IMR-90 (cell line): Measurements from ENCODE around the gene NKPD1. TPM values are rescaled to one million over a fixed set of nuclear protein-coding genes. Genes with fewer than 3 reads are reported as not detected.

Experiments
- ATAC-seq: fragments of 200-7000 bp; cut with Tn5 transposase; 2 replicates; pipeline ENCODE4 v1.9.1; 2020; ENCODE audit warnings: low read depth, mild to moderate bottlenecking, moderate library complexity
- BruUV-seq: library from RNA; stranded (reverse); fragments of 400-500 nt; replicated peaks from 2 replicates; lab custom pipeline; 2021; lab: Mats Ljungman, UMichigan
- CTCF ChIA-PET: fragments of 300-600 bp; formaldehyde crosslinking; extraction: SDS; loops from one replicate; lab custom pipeline; 2021; ENCODE audit warnings: antibody characterized with exemption; lab: Yijun Ruan, JAX
- POLR2A ChIA-PET: fragments of 300-600 bp; sonication (Branson Sonifier 250); formaldehyde crosslinking; loops from one replicate; lab custom pipeline; 2022; ENCODE audit warnings: antibody characterized with exemption; ENCODE audit not compliant: unreplicated experiment; lab: Charles Lee
- DNase-seq: peaks from one replicate; pipeline ENCODE4 v3.0.0; 2013
- H2AFZ ChIP-seq: replicated peaks from 2 replicates; pipeline ENCODE3; 2013; ENCODE audit warnings: low read length, mild to moderate bottlenecking; ENCODE audit not compliant: poor library complexity
- H2AK5ac ChIP-seq: 2 replicates; pipeline ENCODE4 v1.6.1; 2013; ENCODE audit warnings: low read depth, low read length, inconsistent platforms
- H2AK9ac ChIP-seq: replicated peaks from 2 replicates; pipeline ENCODE3; 2013; ENCODE audit warnings: mild to moderate bottlenecking, low read depth, low read length, moderate library complexity; ENCODE audit not compliant: poor library complexity
- H2BK120ac ChIP-seq: 2 replicates; pipeline ENCODE4 v1.6.1; 2013; ENCODE audit warnings: low read depth, low read length, inconsistent platforms
- H2BK15ac ChIP-seq: 3 replicates; pipeline ENCODE4 v1.6.1; 2013; ENCODE audit warnings: low read depth, low read length, inconsistent platforms
- H2BK20ac ChIP-seq: 2 replicates; pipeline ENCODE4 v1.6.1; 2013; ENCODE audit warnings: low read depth, mild to moderate bottlenecking, inconsistent platforms, low read length, moderate library complexity
- H2BK5ac ChIP-seq: 2 replicates; pipeline ENCODE4 v1.6.1; 2013; ENCODE audit warnings: mild to moderate bottlenecking, low read depth, low read length, inconsistent platforms; ENCODE audit not compliant: poor library complexity, severe bottlenecking
- H3K14ac ChIP-seq: replicated peaks from 2 replicates; pipeline ENCODE4 v1.6.1; 2013; ENCODE audit warnings: low read depth, low read length, inconsistent platforms
- H3K18ac ChIP-seq: 2 replicates; pipeline ENCODE4 v1.6.1; 2013; ENCODE audit warnings: low read depth, low read length, control low read depth
- H3K23ac ChIP-seq: 2 replicates; pipeline ENCODE4 v1.6.1; 2013; ENCODE audit warnings: low read depth, low read length, inconsistent platforms
- H3K27ac ChIP-seq: 2 replicates; pipeline ENCODE4 v1.5.1; 2013; ENCODE audit warnings: mild to moderate bottlenecking, control low read depth, low read length; ENCODE audit not compliant: insufficient read depth
- H3K27me3 ChIP-seq: 2 replicates; pipeline ENCODE4 v1.6.1; 2013; ENCODE audit warnings: low read length; ENCODE audit not compliant: control insufficient read depth, insufficient read depth
- H3K36me3 ChIP-seq: 2 replicates; pipeline ENCODE4 v1.6.1; 2013; ENCODE audit warnings: low read length, mixed read lengths; ENCODE audit not compliant: control insufficient read depth, insufficient read depth
- H3K4ac ChIP-seq: 2 replicates; pipeline ENCODE4 v1.6.1; 2013; ENCODE audit warnings: low read depth, low read length, inconsistent platforms
- H3K4me1 ChIP-seq: 2 replicates; pipeline ENCODE4 v1.6.1; 2013; ENCODE audit warnings: low read length, mixed read lengths; ENCODE audit not compliant: control insufficient read depth, insufficient read depth
- H3K4me2 ChIP-seq: 2 replicates; pipeline ENCODE4 v1.6.1; 2013; ENCODE audit warnings: low read depth, mild to moderate bottlenecking, control low read depth, low read length, moderate library complexity
- H3K4me3 ChIP-seq: 2 replicates; pipeline ENCODE4 v1.5.1; 2013; ENCODE audit warnings: low read depth, mild to moderate bottlenecking, control low read depth, low read length, moderate library complexity; ENCODE audit not compliant: insufficient read depth
- H3K56ac ChIP-seq: 2 replicates; pipeline ENCODE4 v1.6.1; 2013; ENCODE audit warnings: low read length, inconsistent platforms; ENCODE audit not compliant: insufficient read depth; ENCODE audit errors: extremely low read depth
- H3K79me1 ChIP-seq, 2 experiments: 2 replicates each; pipeline ENCODE4 v1.6.1; 2013; ENCODE audit warnings: low read length in 2 of 2, inconsistent platforms in 1 of 2, low read depth in 1 of 2
- H3K9ac ChIP-seq: 2 replicates; pipeline ENCODE4 v1.6.1; 2013; ENCODE audit warnings: low read depth, low read length, control low read depth
- H3K9me1 ChIP-seq: 2 replicates; pipeline ENCODE4 v1.6.1; 2013; ENCODE audit warnings: low read length, inconsistent platforms; ENCODE audit not compliant: insufficient read depth
- H3K9me3 ChIP-seq: 2 replicates; pipeline ENCODE4 v1.6.1; 2013; ENCODE audit warnings: low read length; ENCODE audit not compliant: control insufficient read depth, insufficient read depth
- H4K20me1 ChIP-seq: 2 replicates; pipeline ENCODE4 v1.6.1; 2013; ENCODE audit warnings: low read length, inconsistent platforms; ENCODE audit not compliant: insufficient read depth
- H4K5ac ChIP-seq: 2 replicates; pipeline ENCODE4 v1.6.1; 2013; ENCODE audit warnings: mild to moderate bottlenecking, low read depth, low read length, control low read depth
- H4K8ac ChIP-seq, 2 experiments: 2 replicates each; pipeline ENCODE4 v1.6.1; 2013; ENCODE audit warnings: low read depth in 2 of 2, low read length in 2 of 2, control low read depth in 1 of 2, inconsistent platforms in 1 of 2
- H4K91ac ChIP-seq: 2 replicates; pipeline ENCODE4 v1.6.1; 2013; ENCODE audit warnings: low read depth, low read length, inconsistent platforms; ENCODE audit not compliant: insufficient read depth
- BHLHE40 ChIP-seq: fragments of 150-350 bp; IDR thresholded peaks from 2 replicates; pipeline ENCODE4 v1.6.1; 2016; ENCODE audit warnings: mild to moderate bottlenecking, low read depth, low read length
- MAFK ChIP-seq: IDR thresholded peaks from 2 replicates; pipeline ENCODE4 v1.6.1; 2012; ENCODE audit warnings: low read depth, low read length, improper control_type of control experiment
- MAZ ChIP-seq: IDR thresholded peaks from 2 replicates; pipeline ENCODE4 v1.6.1; 2012; ENCODE audit warnings: low read depth, mild to moderate bottlenecking, low read length, improper control_type of control experiment, moderate library complexity, borderline replicate concordance
- MXI1 ChIP-seq: IDR thresholded peaks from 2 replicates; pipeline ENCODE4 v1.6.1; 2012; ENCODE audit warnings: low read depth, mild to moderate bottlenecking, low read length, moderate library complexity, borderline replicate concordance
- POLR2A ChIP-seq: IDR thresholded peaks from 2 replicates; pipeline ENCODE4 v1.6.1; 2012; ENCODE audit warnings: mild to moderate bottlenecking, low read depth, low read length
- RAD21 ChIP-seq: IDR thresholded peaks from 2 replicates; pipeline ENCODE4 v1.6.1; 2012; ENCODE audit warnings: low read length, improper control_type of control experiment
- RCOR1 ChIP-seq: IDR thresholded peaks from 2 replicates; pipeline ENCODE4 v1.6.1; 2012; ENCODE audit warnings: mild to moderate bottlenecking, low read length, improper control_type of control experiment; ENCODE audit not compliant: insufficient replicate concordance
- SMC3 ChIP-seq: fragments of 150-350 bp; IDR thresholded peaks from 2 replicates; pipeline ENCODE4 v1.6.1; 2016; ENCODE audit warnings: low read depth, mild to moderate bottlenecking, antibody characterized with exemption, low read length, moderate library complexity
- WGBS, 2 experiments: methylation state at CpG; one replicate each; pipeline versions ENCODE4 v1.1.5 to v1.1.7; 2013; ENCODE audit warnings: missing lambda C conversion rate in 2 of 2; ENCODE audit not compliant: insufficient read length in 1 of 2; ENCODE audit errors: extremely low coverage in 2 of 2; 5-methylcytosine and 5-hydroxymethylcytosine counted together
- dilution Hi-C: fragments of 300-500 bp; cut with HindIII; formaldehyde crosslinking; loops from one replicate; pipeline ENCODE4 v1.14.3; 2018; ENCODE audit warnings: low sequenced_read_pairs; ENCODE audit not compliant: unreplicated experiment
- in situ Hi-C: fragments of 300-500 bp; cut with MboI; formaldehyde crosslinking; loops from 3 replicates; pipeline ENCODE4 v1.14.3; 2019; ENCODE audit warnings: low sequenced_read_pairs, inconsistent platforms, mixed read lengths
- intact Hi-C: fragments of 100-400 bp; cut with micrococcal nuclease; formaldehyde crosslinking; loops from 2 replicates; pipeline ENCODE4 v1.10.0; 2022
- polyA plus RNA-seq, 3 experiments: library from polyadenylated mRNA; depleted of rRNA; stranded (reverse); fragments of >200 nt; gene quantifications; 2 replicates each; pipeline ENCODE4 v1.2.3, GENCODE V29; 2012; ENCODE audit warnings: low replicate concordance in 1 of 3
- total RNA-seq: library from RNA; depleted of rRNA; stranded (reverse); fragments of >200 nt; gene quantifications from 2 replicates; pipeline ENCODE4 v1.2.3, GENCODE V29; 2012
- TF ChIP-seq, protein P1 (sequence below): fragments of 150-350 bp; IDR thresholded peaks from 2 replicates; pipeline ENCODE4 v1.6.1; 2016; ENCODE audit warnings: low read depth, mild to moderate bottlenecking, low read length, moderate library complexity, borderline replicate concordance
- TF ChIP-seq, protein P2 (sequence below): conservative IDR thresholded peaks from 2 replicates; pipeline ENCODE4 v1.5.1; 2012; ENCODE audit warnings: mild to moderate bottlenecking, low read depth, low read length, improper control_type of control experiment

The NKPD1 gene
- total and polyA plus RNA-seq, 2 of the 4 experiments (the other 2 are of a cell fraction), result under 0.01 to 0.09 TPM

DNA sequence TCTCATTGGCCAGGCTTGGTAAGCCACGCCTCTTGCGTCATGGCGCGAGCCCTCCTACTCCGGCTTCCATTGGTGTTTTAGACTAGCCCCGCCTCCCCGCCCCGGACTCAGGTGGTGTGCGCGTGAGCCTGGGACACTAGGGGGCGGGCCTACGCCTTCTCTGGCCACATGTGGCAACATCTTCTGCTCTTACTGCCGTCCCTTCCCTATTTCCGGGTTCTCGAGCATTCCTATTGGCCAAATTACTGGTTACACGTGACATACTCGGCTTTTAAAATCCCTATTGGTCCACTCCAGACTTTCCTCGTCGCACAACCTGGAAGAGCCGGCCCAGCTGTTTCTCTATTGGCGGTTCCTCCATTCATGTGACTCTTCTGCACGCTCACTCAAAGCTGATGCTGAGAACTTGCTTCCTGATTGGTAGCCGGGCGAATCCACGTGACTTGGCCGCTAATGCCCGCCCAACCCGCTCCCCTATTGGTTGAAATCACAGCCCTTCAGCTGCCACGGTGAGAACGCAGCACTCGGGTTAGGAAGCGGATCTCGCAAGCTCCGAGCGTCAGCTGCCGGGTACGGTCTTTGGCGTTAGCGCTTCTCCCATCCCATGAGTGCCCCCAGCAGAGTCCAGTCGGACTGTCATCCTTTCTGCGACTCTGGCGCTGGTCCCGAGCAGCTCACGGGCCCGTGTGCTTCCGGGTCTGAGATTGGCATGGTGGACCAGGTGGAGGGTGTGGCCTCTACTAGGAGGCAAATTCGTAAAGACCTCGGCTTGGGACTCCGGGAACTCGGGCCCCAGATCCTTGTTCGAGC is 17.7 kb upstream of the NKPD1 start, which contains the start of gene BLOC1S3 (continued):
- peak; percentile 73; the same call in 1 of the 2 replicates for TF ChIP-seq MAZ
- TF ChIP-seq RAD21, result 0 out of 2 replicates have a peak, but pooled peaks have one; percentile 3
- peak; percentile 75 for TF ChIP-seq POLR2A
- TF ChIP-seq MXI1, result peak; percentile 94

DNA sequence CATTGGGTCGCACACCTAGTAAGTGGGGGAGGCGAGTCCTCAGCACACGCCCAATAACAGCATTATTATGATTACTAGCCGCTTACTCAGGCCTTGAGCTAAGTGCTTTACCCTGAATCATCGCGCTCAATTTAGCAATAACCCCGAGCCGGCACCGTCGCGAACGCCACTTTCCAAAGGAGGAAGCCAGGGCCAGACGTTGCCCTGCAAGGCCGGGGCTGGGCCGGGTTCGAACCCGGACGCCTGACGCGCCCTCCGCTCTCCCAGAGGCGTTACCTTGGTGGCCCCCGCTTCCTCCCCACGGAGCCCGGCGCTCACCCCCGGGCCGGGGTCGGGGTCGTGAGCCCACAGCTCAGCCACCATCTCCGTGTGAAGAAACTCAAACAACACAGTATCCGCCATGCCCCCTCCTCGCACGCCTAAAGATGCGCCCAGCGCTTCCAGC is 17.1 kb upstream of the NKPD1 start, which contains the start of gene TRAPPC6A:
TSS of gene TRAPPC6A (minus strand) at position 421 of the 445 bp plus-strand sequence. CDS start at position 402, 19 bp downstream.
- intact Hi-C loops (no loop called here), in situ Hi-C loops (no loop called here), dilution Hi-C loops (no loop called here)
- peak within 1 kb of the TSS; percentile 96 for H3K4me2 ChIP-seq
- no peak within 1 kb of the TSS for H2BK120ac ChIP-seq
- peak within 1 kb of the TSS; percentile 63 for H3K9ac ChIP-seq
- ChIA-PET POLR2A (interaction anchor here (0.9 kb wide), 1 partner anchor 139 kb away, joined by 7 read pairs; the partner anchor contains the start of gene CLASRP), CTCF (interaction anchor here (0.8 kb wide), 1 partner anchor 25 kb away, joined by 3 read pairs; no protein-coding TSS in a partner anchor)
- peak within 1 kb of the TSS; percentile 54 for H3K4ac ChIP-seq
- H4K8ac ChIP-seq, result peak within 1 kb of the TSS; percentile 29 to 91; a peak in 3 of 4 replicates
- H2AFZ ChIP-seq, result peak within 1 kb of the TSS; percentile 99
- H3K4me1 ChIP-seq, result peaks cover 4% of the 10 kb centered on the region; the same call in 1 of the 2 replicates
- H3K36me3 ChIP-seq, result peaks cover 4% of the 10 kb centered on the region; the same call in 1 of the 2 replicates
- H3K79me1 ChIP-seq, result peaks cover 11 to 44% of the 10 kb centered on the region in 2 experiments
- peak within 1 kb of the TSS; percentile 69 for H3K27ac ChIP-seq
- peaks cover 16% of the 10 kb centered on the region; the same call in 1 of the 2 replicates for H4K20me1 ChIP-seq
- H2BK20ac ChIP-seq, result no peak within 1 kb of the TSS
- 0 out of 2 replicates have a peak, but pooled peaks cover 12% of the 10 kb centered on the region for H3K9me1 ChIP-seq
- H3K56ac ChIP-seq, result peak within 1 kb of the TSS; percentile 51
- H3K9me3 ChIP-seq, result no peaks in the 10 kb centered on the region
- no peak within 1 kb of the TSS for H2BK15ac ChIP-seq
- DNase-seq, result peak; percentile 70
- peak within 1 kb of the TSS; percentile 79 for H3K4me3 ChIP-seq
- no peak within 1 kb of the TSS; the same call in 1 of the 2 replicates for H2AK5ac ChIP-seq
- no peak within 1 kb of the TSS; the same call in 1 of the 2 replicates for H4K91ac ChIP-seq
- peak within 1 kb of the TSS; percentile 74 for H3K14ac ChIP-seq
- H3K23ac ChIP-seq, result peak within 1 kb of the TSS; percentile 83
- H2BK5ac ChIP-seq, result peak within 1 kb of the TSS; percentile 64
- WGBS, 2 experiments, result 0% methylated on average over 12 of the region's 36 CpGs; no CpG with 5 or more reads in 1 of the 2 experiments
- 0 out of 2 replicates have a peak within 1 kb of the TSS, but pooled peaks have one; percentile 12 for H3K18ac ChIP-seq
- BruUV-seq, result no TSS peak
- peak; percentile 1 for ATAC-seq
- peak within 1 kb of the TSS; percentile 98 for H2AK9ac ChIP-seq
- H3K27me3 ChIP-seq, result no peaks in the 10 kb centered on the region
- H4K5ac ChIP-seq, result peak within 1 kb of the TSS; percentile 57; the same call in 1 of the 2 replicates
- TF ChIP-seq RCOR1, result no peak
- no peak for TF ChIP-seq MAFK
- no peak for TF ChIP-seq SMC3
- TF ChIP-seq, protein P1, sequence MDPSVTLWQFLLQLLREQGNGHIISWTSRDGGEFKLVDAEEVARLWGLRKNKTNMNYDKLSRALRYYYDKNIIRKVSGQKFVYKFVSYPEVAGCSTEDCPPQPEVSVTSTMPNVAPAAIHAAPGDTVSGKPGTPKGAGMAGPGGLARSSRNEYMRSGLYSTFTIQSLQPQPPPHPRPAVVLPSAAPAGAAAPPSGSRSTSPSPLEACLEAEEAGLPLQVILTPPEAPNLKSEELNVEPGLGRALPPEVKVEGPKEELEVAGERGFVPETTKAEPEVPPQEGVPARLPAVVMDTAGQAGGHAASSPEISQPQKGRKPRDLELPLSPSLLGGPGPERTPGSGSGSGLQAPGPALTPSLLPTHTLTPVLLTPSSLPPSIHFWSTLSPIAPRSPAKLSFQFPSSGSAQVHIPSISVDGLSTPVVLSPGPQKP, result no peak
- no peak for TF ChIP-seq MAZ
- no peak for TF ChIP-seq BHLHE40
- TF ChIP-seq, protein P2, sequence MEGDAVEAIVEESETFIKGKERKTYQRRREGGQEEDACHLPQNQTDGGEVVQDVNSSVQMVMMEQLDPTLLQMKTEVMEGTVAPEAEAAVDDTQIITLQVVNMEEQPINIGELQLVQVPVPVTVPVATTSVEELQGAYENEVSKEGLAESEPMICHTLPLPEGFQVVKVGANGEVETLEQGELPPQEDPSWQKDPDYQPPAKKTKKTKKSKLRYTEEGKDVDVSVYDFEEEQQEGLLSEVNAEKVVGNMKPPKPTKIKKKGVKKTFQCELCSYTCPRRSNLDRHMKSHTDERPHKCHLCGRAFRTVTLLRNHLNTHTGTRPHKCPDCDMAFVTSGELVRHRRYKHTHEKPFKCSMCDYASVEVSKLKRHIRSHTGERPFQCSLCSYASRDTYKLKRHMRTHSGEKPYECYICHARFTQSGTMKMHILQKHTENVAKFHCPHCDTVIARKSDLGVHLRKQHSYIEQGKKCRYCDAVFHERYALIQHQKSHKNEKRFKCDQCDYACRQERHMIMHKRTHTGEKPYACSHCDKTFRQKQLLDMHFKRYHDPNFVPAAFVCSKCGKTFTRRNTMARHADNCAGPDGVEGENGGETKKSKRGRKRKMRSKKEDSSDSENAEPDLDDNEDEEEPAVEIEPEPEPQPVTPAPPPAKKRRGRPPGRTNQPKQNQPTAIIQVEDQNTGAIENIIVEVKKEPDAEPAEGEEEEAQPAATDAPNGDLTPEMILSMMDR, result no peak
